Measurements from ENCODE around the gene MEX3A.

GRCh38 chr1:156074661-156075060 is 7.6 kb downstream of the MEX3A start:
- TF ChIP-seq CTCF (IDR thresholded peaks at IDR 0.05; ENCODE audit: low read depth, low read length, poor library complexity, severe bottlenecking), result no peak
- TF ChIP-seq EZH2phosphoT487 (IDR thresholded peaks at IDR 0.05; ENCODE audit: borderline replicate concordance, low read length), result no peak
